A549 (cell line): ENCODE results near the gene PIF1. TPM values are rescaled to one million over a fixed set of nuclear protein-coding genes. Genes with fewer than 3 reads are reported as not detected.

ENCODE experiments used
- ATAC-seq, 2 experiments: fragments of 200-7000 bp in 1 of 2; fragments of >200 bp in 1 of 2; cut with Nextera tagmentation in 1 of 2; cut with Tn5 transposase in 1 of 2; 3 replicates each; pipeline versions ENCODE4 v1.8.0 to v1.9.1; 2018 to 2020; ENCODE audit warnings: mild to moderate bottlenecking in 1 of 2, moderate library complexity in 1 of 2
- CTCF ChIA-PET: fragments of 300-600 bp; sonication (Branson Sonifier 250); formaldehyde crosslinking; extraction: SDS; loops from one replicate; lab custom pipeline; 2021; ENCODE audit warnings: antibody characterized with exemption, inconsistent platforms; lab: Yijun Ruan, JAX
- POLR2A ChIA-PET: fragments of 350-600 bp; formaldehyde crosslinking; extraction: SDS; loops from one replicate; lab custom pipeline; 2021; ENCODE audit warnings: antibody characterized with exemption, inconsistent platforms; lab: Yijun Ruan, JAX
- DNase-seq, 2 experiments: peaks; one replicate each; pipeline versions ENCODE4 v3.0.0 to v3.0.0-alpha.2; 2011 to 2016; ENCODE audit warnings: low read depth in 1 of 2, low spot score in 1 of 2
- FAIRE-seq: peaks from 2 replicates; lab custom pipeline; 2011; peaks lifted over from hg19 to GRCh38; lab: Jason Lieb, UNC
- H3K27ac ChIP-seq, 2 experiments: fragments of >200 bp; sonication (Bioruptor Twin); formaldehyde crosslinking; 3 replicates each; pipeline ENCODE4 v1.5.1; 2016 to 2017
- H3K4me1 ChIP-seq: fragments of >200 bp; sonication (Bioruptor Twin); formaldehyde crosslinking; 3 replicates; pipeline ENCODE4 v1.6.1; 2016
- H3K4me2 ChIP-seq: fragments of >200 bp; sonication (Bioruptor Twin); formaldehyde crosslinking; 3 replicates; pipeline ENCODE4 v1.6.1; 2016
- H3K4me3 ChIP-seq: fragments of >200 bp; sonication (Bioruptor Twin); formaldehyde crosslinking; 3 replicates; pipeline ENCODE4 v1.5.1; 2016
- H3K9me3 ChIP-seq: fragments of >200 bp; sonication (Bioruptor Twin); formaldehyde crosslinking; 3 replicates; pipeline ENCODE4 v1.6.1; 2016
- BCL3 ChIP-seq: fragments of >200 bp; sonication (Bioruptor Twin); formaldehyde crosslinking; IDR thresholded peaks from 3 replicates; pipeline ENCODE4 v1.6.1; 2016
- CBX8 ChIP-seq: fragments of 200-600 bp; sonication (generic); IDR thresholded peaks from 2 replicates; pipeline ENCODE4 v1.6.1; 2016
- CEBPB ChIP-seq, 2 experiments: fragments of >200 bp in 1 of 2; sonication (Bioruptor Twin) in 1 of 2; formaldehyde crosslinking in 1 of 2; IDR thresholded peaks; 2 replicates each; pipeline ENCODE4 v1.6.1; 2012 to 2016
- FOSB ChIP-seq: fragments of 250-450 bp; sonication (Bioruptor Pico); IDR thresholded peaks from 2 replicates; pipeline ENCODE4 v1.5.0; 2020; ENCODE audit warnings: mild to moderate bottlenecking, moderate library complexity
- FOSL2 ChIP-seq, 2 experiments: fragments of 450-650 bp in 1 of 2; fragments of >200 bp in 1 of 2; sonication (Bioruptor Twin) in 1 of 2; formaldehyde crosslinking; IDR thresholded peaks; 2 replicates each; pipeline versions ENCODE4 v1.5.0 to v1.6.1; 2016 to 2020; ENCODE audit warnings: mild to moderate bottlenecking in 1 of 2, moderate library complexity in 1 of 2
- FOXS1 ChIP-seq: fragments of 250-450 bp; sonication (Bioruptor Pico); IDR thresholded peaks from 2 replicates; pipeline ENCODE4 v1.5.0; 2020; ENCODE audit warnings: mild to moderate bottlenecking, moderate library complexity
- HMGXB4 ChIP-seq: fragments of 250-450 bp; sonication (Bioruptor Pico); IDR thresholded peaks from 2 replicates; pipeline ENCODE4 v1.5.0; 2021; ENCODE audit warnings: mild to moderate bottlenecking, moderate library complexity, borderline replicate concordance
- HOXB13 ChIP-seq: fragments of 250-450 bp; sonication (Bioruptor Pico); IDR thresholded peaks from 2 replicates; pipeline ENCODE4 v1.5.0; 2020; ENCODE audit warnings: low read depth, mild to moderate bottlenecking, moderate library complexity
- HOXB5 ChIP-seq: fragments of 250-450 bp; sonication (Bioruptor Pico); IDR thresholded peaks from 2 replicates; pipeline ENCODE4 v1.5.0; 2020; ENCODE audit warnings: mild to moderate bottlenecking, moderate library complexity
- KDM1A ChIP-seq: fragments of 200-600 bp; sonication (generic); IDR thresholded peaks from 2 replicates; pipeline ENCODE4 v1.6.1; 2016; ENCODE audit warnings: low read depth, mild to moderate bottlenecking
- KDM5A ChIP-seq: fragments of 200-600 bp; sonication (generic); IDR thresholded peaks from 2 replicates; pipeline ENCODE4 v1.6.1; 2016; ENCODE audit warnings: antibody characterized with exemption, mild to moderate bottlenecking
- MAFK ChIP-seq: fragments of 450-650 bp; IDR thresholded peaks from 2 replicates; pipeline ENCODE4 v1.6.1; 2014; ENCODE audit not compliant: partially characterized antibody
- MAX ChIP-seq: IDR thresholded peaks from 2 replicates; pipeline ENCODE4 v1.6.1; 2012
- PBX3 ChIP-seq: IDR thresholded peaks from 2 replicates; pipeline ENCODE4 v1.6.1; 2012
- PHF8 ChIP-seq: fragments of 200-600 bp; sonication (generic); IDR thresholded peaks from 2 replicates; pipeline ENCODE4 v1.6.1; 2016; ENCODE audit warnings: low read depth, mild to moderate bottlenecking, antibody characterized with exemption, moderate library complexity, borderline replicate concordance
- RNF2 ChIP-seq: fragments of 200-600 bp; sonication (generic); IDR thresholded peaks from 2 replicates; pipeline ENCODE4 v1.6.1; 2016; ENCODE audit warnings: low read depth, mild to moderate bottlenecking, antibody characterized with exemption, moderate library complexity, borderline replicate concordance
- SMC3 ChIP-seq: fragments of >200 bp; sonication (Bioruptor Twin); formaldehyde crosslinking; IDR thresholded peaks from 3 replicates; pipeline ENCODE4 v1.6.1; 2018; ENCODE audit warnings: inconsistent platforms
- USF2 ChIP-seq: fragments of 450-650 bp; IDR thresholded peaks from 2 replicates; pipeline ENCODE4 v1.6.1; 2014; ENCODE audit warnings: antibody characterized with exemption
- ZFP36 ChIP-seq: fragments of 450-650 bp; IDR thresholded peaks from 2 replicates; pipeline ENCODE4 v1.6.1; 2014; ENCODE audit warnings: borderline replicate concordance; ENCODE audit not compliant: partially characterized antibody
- ZNF302 ChIP-seq: fragments of 250-450 bp; sonication (Bioruptor Pico); IDR thresholded peaks from 2 replicates; pipeline ENCODE4 v1.9.0; 2021; ENCODE audit warnings: inconsistent platforms, mild to moderate bottlenecking, moderate library complexity
- ZSCAN20 ChIP-seq: fragments of 250-450 bp; sonication (Bioruptor Pico); IDR thresholded peaks from 2 replicates; pipeline ENCODE4 v1.8.0; 2022; ENCODE audit warnings: mild to moderate bottlenecking, moderate library complexity
- WGBS: methylation state at CpG from one replicate; pipeline ENCODE4 v1.1.6; 2017; ENCODE audit errors: missing lambda C conversion rate; 5-methylcytosine and 5-hydroxymethylcytosine counted together
- polyA plus RNA-seq, 4 experiments: library from polyadenylated mRNA; depleted of rRNA in 3 of 4; stranded (reverse); fragments of >200 nt; fragmentation: RNase III in 1 of 4; extraction: RNeasy Plus Mini Kit Qiagen cat#74134 plus additional on column Dnase treatment in 1 of 4; gene quantifications; 2 replicates in 3 of 4; 3 replicates in 1 of 4; pipeline ENCODE4 v1.2.3, GENCODE V29; 2011 to 2017

PIF1 gene
- polyA plus RNA-seq, 2 of the 4 experiments (the other 2 are of a cell fraction): 8.5 to 24.9 TPM

- WGBS: 93% methylated on average over 4 of the region's 4 CpGs
- ATAC-seq: no peak
- FAIRE-seq: no peak
- Histone ChIP-seq H3K4me1 (peaks cover 20% of the 10 kb centered on the region), H3K4me3 (no peak overlapping the region), H3K9me3 (no peaks in the 10 kb centered on the region), H3K4me2 (no peak overlapping the region), H3K27ac (no peak overlapping the region)
- ChIA-PET POLR2A (no interaction called here), CTCF (interaction anchor here (0.6 to 1.5 kb wide), 5 partner anchors 11 to 132 kb away, joined by 3 to 4 read pairs (median 3); no protein-coding TSS in a partner anchor)
- no peak for TF ChIP-seq PHF8
- DNase-seq: no peak
Measured at GRCh38 chr15:64861960-64862359, 36.5 kb upstream of the PIF1 start.

GRCh38 chr15:64861331-64861730 lies 35.9 kb upstream of the PIF1 start:
- H3K9me3 ChIP-seq: no peaks in the 10 kb centered on the region
- DNase-seq (no peak), FAIRE-seq (no peak), ATAC-seq (no peak)
- no peak overlapping the region for H3K4me3 ChIP-seq
- POLR2A ChIA-PET: no interaction called here
- H3K4me2 ChIP-seq: no peak overlapping the region
- TF ChIP-seq HOXB5 (CRISPR knock-in tag) (no peak), ZNF302 (CRISPR knock-in tag) (no peak), USF2 (no peak), ZFP36 (no peak), HOXB13 (CRISPR knock-in tag) (no peak), RNF2 (no peak), SMC3 (no peak), MAFK (no peak), ZSCAN20 (CRISPR knock-in tag) (no peak), KDM1A (no peak), PBX3 (no peak), BCL3 (no peak), HMGXB4 (CRISPR knock-in tag) (no peak), FOSL2 (IDR thresholded peaks at IDR 0.05) (no peak), FOSL2 (CRISPR knock-in tag; IDR thresholded peaks at IDR 0.05) (no peak), KDM5A (no peak), FOSB (CRISPR knock-in tag) (no peak), MAX (no peak), CBX8 (no peak), FOXS1 (CRISPR knock-in tag) (no peak), CEBPB (IDR thresholded peaks at IDR 0.05) (no peak)
- H3K4me1 ChIP-seq: peaks cover 25% of the 10 kb centered on the region
- CTCF ChIA-PET: interaction anchor here (1.1 to 1.5 kb wide), 4 partner anchors 10 to 130 kb away, joined by 3 to 4 read pairs (median 3); no protein-coding TSS in a partner anchor
- WGBS: 86% methylated on average over 10 of the region's 11 CpGs
- no peak overlapping the region for H3K27ac ChIP-seq
